HG02678 (cell line): ENCODE results near the gene TNFRSF8.

Experiments
- ATAC-seq: cut with Tn5 transposase; IDR thresholded peaks from one replicate; pipeline ENCODE4 v1.9.1; 2021; ENCODE audit warnings: mild to moderate bottlenecking, moderate library complexity; ENCODE audit not compliant: unreplicated experiment

Gene TNFRSF8

GRCh38 chr1:12113433-12114339 lies 50.6 kb downstream of the TNFRSF8 start:
- no peak for ATAC-seq

GRCh38 chr1:12114340-12114683 lies 51.2 kb downstream of the TNFRSF8 start:
- no peak for ATAC-seq

- no peak for ATAC-seq
Observed at GRCh38 chr1:12114916-12115315, 51.8 kb downstream of the TNFRSF8 start.

GRCh38 chr1:12121212-12122003 lies 58.3 kb downstream of the TNFRSF8 start:
- ATAC-seq: no peak

- ATAC-seq: no peak
Observed at GRCh38 chr1:12123172-12123571, 60.1 kb downstream of the TNFRSF8 start.

- no peak for ATAC-seq
Observed at GRCh38 chr1:12124693-12125421, 61.8 kb downstream of the TNFRSF8 start.

GRCh38 chr1:12125422-12126355 lies 62.6 kb downstream of the TNFRSF8 start:
- ATAC-seq: no peak

- ATAC-seq: no peak
Observed at GRCh38 chr1:12126781-12127180, 63.7 kb downstream of the TNFRSF8 start.

- no peak for ATAC-seq
Observed at GRCh38 chr1:12127206-12127810, 64.2 kb downstream of the TNFRSF8 start.

GRCh38 chr1:12128120-12128519 lies 65.0 kb downstream of the TNFRSF8 start:
- no peak for ATAC-seq

GRCh38 chr1:12129624-12130023 lies 66.5 kb downstream of the TNFRSF8 start:
- no peak for ATAC-seq

GRCh38 chr1:12130466-12131130 lies 67.5 kb downstream of the TNFRSF8 start:
- ATAC-seq: no peak

- ATAC-seq: no peak
Observed at GRCh38 chr1:12132078-12132477, 69.0 kb downstream of the TNFRSF8 start.

GRCh38 chr1:12134716-12135115 lies 71.6 kb downstream of the TNFRSF8 start:
- ATAC-seq: no peak

GRCh38 chr1:12135612-12136011 lies 72.5 kb downstream of the TNFRSF8 start:
- ATAC-seq: no peak

GRCh38 chr1:12136916-12137610 lies 74.0 kb downstream of the TNFRSF8 start:
- ATAC-seq: no peak

GRCh38 chr1:12138196-12139168 lies 75.4 kb downstream of the TNFRSF8 start:
- ATAC-seq: no peak

- no peak for ATAC-seq
Observed at GRCh38 chr1:12140016-12140415, 76.9 kb downstream of the TNFRSF8 start.
